ENCODE data around the gene PTH2. TPM values are rescaled to one million over a fixed set of nuclear protein-coding genes. Genes with fewer than 3 reads are reported as not detected.

Gene PTH2
- total and polyA plus RNA-seq, 2 of the 8 experiments (the other 6 are each of a cell fraction or from before 2014, with no cell fraction given): not detected

- TF ChIP-seq, protein P1, sequence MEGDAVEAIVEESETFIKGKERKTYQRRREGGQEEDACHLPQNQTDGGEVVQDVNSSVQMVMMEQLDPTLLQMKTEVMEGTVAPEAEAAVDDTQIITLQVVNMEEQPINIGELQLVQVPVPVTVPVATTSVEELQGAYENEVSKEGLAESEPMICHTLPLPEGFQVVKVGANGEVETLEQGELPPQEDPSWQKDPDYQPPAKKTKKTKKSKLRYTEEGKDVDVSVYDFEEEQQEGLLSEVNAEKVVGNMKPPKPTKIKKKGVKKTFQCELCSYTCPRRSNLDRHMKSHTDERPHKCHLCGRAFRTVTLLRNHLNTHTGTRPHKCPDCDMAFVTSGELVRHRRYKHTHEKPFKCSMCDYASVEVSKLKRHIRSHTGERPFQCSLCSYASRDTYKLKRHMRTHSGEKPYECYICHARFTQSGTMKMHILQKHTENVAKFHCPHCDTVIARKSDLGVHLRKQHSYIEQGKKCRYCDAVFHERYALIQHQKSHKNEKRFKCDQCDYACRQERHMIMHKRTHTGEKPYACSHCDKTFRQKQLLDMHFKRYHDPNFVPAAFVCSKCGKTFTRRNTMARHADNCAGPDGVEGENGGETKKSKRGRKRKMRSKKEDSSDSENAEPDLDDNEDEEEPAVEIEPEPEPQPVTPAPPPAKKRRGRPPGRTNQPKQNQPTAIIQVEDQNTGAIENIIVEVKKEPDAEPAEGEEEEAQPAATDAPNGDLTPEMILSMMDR (IDR thresholded peaks at IDR 0.05; ENCODE audit: control extremely low read depth in 1 of 3, insufficient read depth in 1 of 3, low read depth in 1 of 3, low read length in 3 of 3): no peak
Measured at GRCh38 chr19:49415102-49415809, 8.0 kb downstream of the PTH2 start (continued).
